SU-DHL-6 (cell line): Measurements from ENCODE around the gene FOXK1.

ENCODE experiments used
- H2AFZ ChIP-seq: fragments of 200-600 bp; sonication (generic); 2 replicates; pipeline ENCODE4 v1.6.1; 2014; ENCODE audit warnings: low read depth, mild to moderate bottlenecking, moderate library complexity, mixed read lengths, antibody characterized with exemption, low read length; ENCODE audit not compliant: severe bottlenecking
- H3F3A ChIP-seq: fragments of 200-600 bp; shearing (Covaris generic); 2 replicates; pipeline ENCODE4 v1.6.0; 2016; ENCODE audit warnings: antibody characterized with exemption, mild to moderate bottlenecking; ENCODE audit not compliant: insufficient read depth
- H3K27ac ChIP-seq: fragments of 200-600 bp; sonication (generic); 2 replicates; pipeline ENCODE4 v1.5.1; 2016; ENCODE audit warnings: low read depth, mild to moderate bottlenecking, low read length, moderate library complexity, mixed read lengths
- H3K27me3 ChIP-seq: fragments of 200-600 bp; sonication (generic), shearing (Covaris generic); 2 replicates; pipeline ENCODE4 v1.6.0; 2014; ENCODE audit warnings: mild to moderate bottlenecking, low read length
- H3K36me3 ChIP-seq: fragments of 200-600 bp; sonication (generic); 2 replicates; pipeline ENCODE4 v1.6.1; 2014; ENCODE audit warnings: mild to moderate bottlenecking, low read length, mixed read lengths
- H3K4me2 ChIP-seq: fragments of 300-600, 200-600 bp; shearing (Covaris generic), sonication (generic); 2 replicates; pipeline ENCODE4 v1.6.0; 2014; ENCODE audit warnings: low read length, low read depth, mild to moderate bottlenecking; ENCODE audit not compliant: poor library complexity, severe bottlenecking
- H3K4me3 ChIP-seq: fragments of 200-600 bp; sonication (generic); 2 replicates; pipeline ENCODE4 v1.5.1; 2014; ENCODE audit warnings: antibody characterized with exemption, low read length, mild to moderate bottlenecking, mixed read lengths; ENCODE audit not compliant: insufficient read depth, poor library complexity, severe bottlenecking
- H3K79me2 ChIP-seq: fragments of 200-600 bp; sonication (generic); 2 replicates; pipeline ENCODE4 v1.6.1; 2014; ENCODE audit warnings: mild to moderate bottlenecking, low read length, moderate library complexity; ENCODE audit not compliant: insufficient read depth
- H3K9ac ChIP-seq: fragments of 200-600 bp; sonication (generic); 2 replicates; pipeline ENCODE4 v1.7.0; 2014; ENCODE audit warnings: mild to moderate bottlenecking, low read length
- H3K9me2 ChIP-seq: fragments of 200-600 bp; sonication (generic); replicated peaks from 2 replicates; pipeline ENCODE4 v1.6.1; 2014; ENCODE audit warnings: low read length; ENCODE audit not compliant: insufficient read depth
- H3K9me3 ChIP-seq: fragments of 200-600 bp; sonication (generic); 2 replicates; pipeline ENCODE4 v1.6.1; 2014; ENCODE audit warnings: low read length, mixed read lengths; ENCODE audit not compliant: insufficient read depth
- H4K20me1 ChIP-seq: fragments of 200-600 bp; sonication (generic); 2 replicates; pipeline ENCODE4 v1.6.1; 2014; ENCODE audit warnings: low read depth, mild to moderate bottlenecking, antibody characterized with exemption, low read length, moderate library complexity, mixed read lengths
- EZH2phosphoT487 ChIP-seq: fragments of 200-600 bp; sonication (generic), shearing (Covaris generic); conservative IDR thresholded peaks from 2 replicates; pipeline ENCODE4 v1.6.1; 2018; ENCODE audit warnings: mild to moderate bottlenecking, antibody characterized with exemption, low read length, moderate library complexity, mixed read lengths
- TF ChIP-seq, protein P1 (sequence below): fragments of 200-600 bp; sonication (generic); IDR thresholded peaks from one replicate; pipeline ENCODE4 v1.5.1; 2017; ENCODE audit warnings: antibody characterized with exemption, mild to moderate bottlenecking, low read length, moderate library complexity; ENCODE audit not compliant: insufficient read depth, poor library complexity, severe bottlenecking

The FOXK1 gene

DNA sequence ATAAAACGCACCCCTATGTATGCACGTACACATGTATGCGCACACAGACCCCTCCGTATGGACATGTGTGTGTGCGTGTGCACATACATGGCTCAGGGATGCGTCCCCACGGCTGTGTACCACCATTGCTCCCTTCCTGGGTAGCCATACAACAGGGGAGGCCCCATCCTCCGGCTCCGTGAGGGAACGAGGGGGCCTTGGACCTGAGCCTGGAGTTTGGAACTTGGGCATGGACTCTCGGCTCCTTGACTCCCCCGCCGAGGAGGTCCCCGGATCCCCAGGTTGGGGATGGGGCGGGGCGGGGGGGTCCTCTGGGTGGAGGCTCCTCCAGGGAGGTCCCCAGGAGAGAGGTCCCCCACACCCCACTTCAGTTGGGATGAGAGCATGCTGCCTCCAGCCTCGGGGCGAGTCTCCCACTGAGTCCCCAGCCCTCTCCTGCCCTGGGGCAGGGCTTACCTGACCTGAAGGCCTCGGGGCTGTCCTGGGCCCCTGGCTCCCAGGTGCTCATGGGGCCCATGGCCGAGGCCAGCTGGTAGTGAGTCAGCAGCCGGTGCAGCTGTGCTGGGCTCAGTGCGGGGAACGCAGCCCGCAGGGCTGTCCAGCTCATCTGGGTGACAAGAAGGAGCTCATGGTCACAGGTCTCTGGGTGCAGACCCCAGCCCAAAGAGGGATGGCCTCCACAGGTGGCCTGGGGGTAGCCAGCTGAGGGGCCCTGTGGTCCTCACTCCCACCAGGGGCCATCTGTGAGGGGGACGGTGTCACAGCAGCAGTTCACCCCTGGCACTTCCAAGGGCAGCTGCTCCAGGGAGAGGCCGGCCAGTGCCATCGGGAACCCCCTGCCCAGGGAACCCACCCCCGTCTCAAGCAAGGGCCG lies 123.3 kb downstream of the FOXK1 start:
- Histone ChIP-seq H2AFZ (no peak overlapping the region), H3F3A (no peaks in the 10 kb centered on the region), H3K4me3 (no peak overlapping the region), H3K9me3 (no peaks in the 10 kb centered on the region), H3K27me3 (no peaks in the 10 kb centered on the region), H3K9me2 (no peaks in the 10 kb centered on the region), H3K36me3 (no peaks in the 10 kb centered on the region), H3K79me2 (no peaks in the 10 kb centered on the region), H3K4me2 (no peak overlapping the region), H4K20me1 (no peaks in the 10 kb centered on the region), H3K27ac (no peak overlapping the region), H3K9ac (no peak overlapping the region)
- no peak for TF ChIP-seq EZH2phosphoT487
- TF ChIP-seq, protein P1, sequence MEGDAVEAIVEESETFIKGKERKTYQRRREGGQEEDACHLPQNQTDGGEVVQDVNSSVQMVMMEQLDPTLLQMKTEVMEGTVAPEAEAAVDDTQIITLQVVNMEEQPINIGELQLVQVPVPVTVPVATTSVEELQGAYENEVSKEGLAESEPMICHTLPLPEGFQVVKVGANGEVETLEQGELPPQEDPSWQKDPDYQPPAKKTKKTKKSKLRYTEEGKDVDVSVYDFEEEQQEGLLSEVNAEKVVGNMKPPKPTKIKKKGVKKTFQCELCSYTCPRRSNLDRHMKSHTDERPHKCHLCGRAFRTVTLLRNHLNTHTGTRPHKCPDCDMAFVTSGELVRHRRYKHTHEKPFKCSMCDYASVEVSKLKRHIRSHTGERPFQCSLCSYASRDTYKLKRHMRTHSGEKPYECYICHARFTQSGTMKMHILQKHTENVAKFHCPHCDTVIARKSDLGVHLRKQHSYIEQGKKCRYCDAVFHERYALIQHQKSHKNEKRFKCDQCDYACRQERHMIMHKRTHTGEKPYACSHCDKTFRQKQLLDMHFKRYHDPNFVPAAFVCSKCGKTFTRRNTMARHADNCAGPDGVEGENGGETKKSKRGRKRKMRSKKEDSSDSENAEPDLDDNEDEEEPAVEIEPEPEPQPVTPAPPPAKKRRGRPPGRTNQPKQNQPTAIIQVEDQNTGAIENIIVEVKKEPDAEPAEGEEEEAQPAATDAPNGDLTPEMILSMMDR, result no peak

DNA sequence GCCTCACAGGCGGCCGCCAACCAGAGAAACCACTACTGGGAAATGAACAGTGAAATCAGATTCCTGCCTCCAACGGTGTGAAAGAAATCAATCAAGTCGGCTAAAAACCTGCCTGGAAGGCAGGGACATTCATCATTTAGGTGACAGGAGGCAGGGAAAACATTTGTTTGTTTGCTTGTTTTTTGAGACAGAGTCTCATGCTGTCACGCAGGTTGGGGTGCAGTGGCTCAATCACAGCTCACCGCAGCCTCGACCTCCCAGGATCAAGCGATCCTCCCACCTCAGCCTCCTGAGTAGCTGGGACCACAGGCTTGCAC lies 123.8 kb downstream of the FOXK1 start:
- Histone ChIP-seq H3K36me3 (no peaks in the 10 kb centered on the region), H3F3A (no peaks in the 10 kb centered on the region), H2AFZ (no peak overlapping the region), H3K4me2 (no peak overlapping the region), H3K9me3 (no peaks in the 10 kb centered on the region), H3K9me2 (no peaks in the 10 kb centered on the region), H3K27ac (no peak overlapping the region), H3K27me3 (no peaks in the 10 kb centered on the region), H3K9ac (no peak overlapping the region), H4K20me1 (no peaks in the 10 kb centered on the region), H3K79me2 (no peaks in the 10 kb centered on the region), H3K4me3 (no peak overlapping the region)
- TF ChIP-seq, protein P1, result no peak

DNA sequence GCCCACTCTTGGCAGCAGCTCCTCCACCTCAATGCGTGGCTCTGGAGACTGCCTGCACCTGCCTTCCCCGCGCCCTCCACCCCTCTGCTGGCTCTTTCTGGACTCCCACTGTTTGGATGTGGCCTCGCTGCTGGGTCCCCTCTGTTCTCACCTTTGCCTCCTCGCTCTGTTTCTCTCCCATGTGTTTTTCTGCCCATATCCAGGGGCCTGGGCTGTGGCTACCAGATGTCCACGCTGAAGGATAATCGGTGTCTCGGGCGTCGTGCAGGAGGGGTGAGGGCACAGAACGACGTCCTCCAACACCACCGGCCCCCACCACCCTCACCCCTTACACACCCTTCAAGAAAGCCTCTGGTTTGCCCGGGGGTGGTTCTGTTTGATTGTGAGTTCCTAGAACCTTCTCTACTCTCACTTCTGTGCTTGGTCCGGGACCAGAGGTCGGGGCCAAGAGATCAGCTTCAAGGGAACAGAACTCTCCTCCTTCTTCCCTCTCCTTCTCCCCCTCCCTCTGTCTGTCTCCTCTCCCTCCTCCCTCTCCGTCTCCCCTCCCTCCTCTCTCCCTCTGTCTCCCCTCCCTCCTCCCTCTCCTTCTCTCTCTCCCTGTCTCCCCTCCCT lies 125.0 kb downstream of the FOXK1 start:
- H3K27ac ChIP-seq, result no peak overlapping the region
- no peaks in the 10 kb centered on the region for H3K9me2 ChIP-seq
- TF ChIP-seq EZH2phosphoT487, result no peak
- TF ChIP-seq, protein P1, result no peak
- H3K9me3 ChIP-seq, result no peaks in the 10 kb centered on the region
- H2AFZ ChIP-seq, result no peak overlapping the region
- H3F3A ChIP-seq, result no peaks in the 10 kb centered on the region
- H3K27me3 ChIP-seq, result no peaks in the 10 kb centered on the region
- no peak overlapping the region for H3K4me2 ChIP-seq
- H3K4me3 ChIP-seq, result no peak overlapping the region
- no peaks in the 10 kb centered on the region for H3K79me2 ChIP-seq
- H4K20me1 ChIP-seq, result no peaks in the 10 kb centered on the region
- no peaks in the 10 kb centered on the region for H3K36me3 ChIP-seq
- H3K9ac ChIP-seq, result no peak overlapping the region
